GM12878 (cell line): Measurements from ENCODE around the gene ZNF668. TPM values are rescaled to one million over a fixed set of nuclear protein-coding genes. Genes with fewer than 3 reads are reported as not detected.
"Not testable (repeated sequence)": the region's sequence is repeated elsewhere in the genome, so short reads cannot be mapped to it uniquely, and the experiment has no call there.

Experiments
- ATAC-seq: fragments of 200-7000 bp; cut with Tn5 transposase; 3 replicates; pipeline ENCODE4 v1.9.1; 2020; ENCODE audit warnings: mild to moderate bottlenecking, moderate library complexity
- BruUV-seq: library from RNA; stranded (reverse); fragments of 400-500 nt; replicated peaks from 2 replicates; lab custom pipeline; 2021; lab: Mats Ljungman, UMichigan
- CTCF ChIA-PET: fragments of 300-600 bp; sonication (Branson Sonifier 250); formaldehyde crosslinking; extraction: SDS; loops from one replicate; lab custom pipeline; 2021; ENCODE audit warnings: inconsistent platforms; lab: Yijun Ruan, JAX
- POLR2A ChIA-PET: fragments of 350-600 bp; formaldehyde crosslinking; extraction: SDS; loops from one replicate; lab custom pipeline; 2021; ENCODE audit warnings: inconsistent platforms; lab: Charles Lee
- RAD21 ChIA-PET: fragments of 300-600 bp; sonication (Branson Sonifier 250); formaldehyde crosslinking; loops from one replicate; lab custom pipeline; 2023; ENCODE audit warnings: antibody characterized with exemption; ENCODE audit not compliant: unreplicated experiment; lab: Charles Lee
- SMC1A ChIA-PET: fragments of 300-600 bp; sonication (Branson Sonifier 250); formaldehyde crosslinking; loops from one replicate; lab custom pipeline; 2023; ENCODE audit not compliant: unreplicated experiment, uncharacterized antibody; lab: Charles Lee
- DNase-seq: peaks from one replicate; pipeline ENCODE4 v3.0.0-alpha.2; 2011; ENCODE audit warnings: low read depth, low spot score
- FAIRE-seq: peaks from 3 replicates; lab custom pipeline; 2011; peaks lifted over from hg19 to GRCh38; lab: Jason Lieb, UNC
- H2AFZ ChIP-seq: 2 replicates; pipeline ENCODE4 v1.6.0; 2011; ENCODE audit warnings: low read depth, low read length, control low read depth; ENCODE audit not compliant: control insufficient read depth
- H3K27ac ChIP-seq: 2 replicates; pipeline ENCODE4 v1.5.1; 2011; ENCODE audit warnings: control low read depth; ENCODE audit not compliant: control insufficient read depth, insufficient read depth
- H3K27me3 ChIP-seq, 2 experiments: replicated peaks in 1 of 2; 2 replicates each; pipeline versions ENCODE4 v1.6.0 to v1.6.1; 2011; ENCODE audit warnings: low read length in 1 of 2; ENCODE audit not compliant: control insufficient read depth in 2 of 2, insufficient read depth in 2 of 2
- H3K36me3 ChIP-seq, 2 experiments: 2 replicates each; pipeline ENCODE4 v1.5.1; 2011; ENCODE audit warnings: low read length in 1 of 2; ENCODE audit not compliant: control insufficient read depth in 2 of 2, insufficient read depth in 2 of 2
- H3K4me1 ChIP-seq: 2 replicates; pipeline ENCODE4 v1.6.1; 2011; ENCODE audit warnings: mild to moderate bottlenecking, low read length, moderate library complexity, mixed read lengths; ENCODE audit not compliant: control insufficient read depth, insufficient read depth
- H3K4me2 ChIP-seq: 2 replicates; pipeline ENCODE4 v1.6.0; 2011; ENCODE audit warnings: control low read depth; ENCODE audit not compliant: control insufficient read depth, insufficient read depth
- H3K4me3 ChIP-seq: fragments of 200-600 bp; sonication (generic); 2 replicates; pipeline ENCODE4 v1.5.1; 2016
- H3K79me2 ChIP-seq: 2 replicates; pipeline ENCODE4 v1.6.0; 2011; ENCODE audit warnings: low read length; ENCODE audit not compliant: control insufficient read depth, insufficient read depth
- H3K9ac ChIP-seq: 2 replicates; pipeline ENCODE4 v1.8.0; 2011; ENCODE audit warnings: low read length, control low read depth, mixed read lengths; ENCODE audit not compliant: control insufficient read depth, insufficient read depth
- H3K9me3 ChIP-seq: replicated peaks from 3 replicates; pipeline ENCODE4 v1.5.1; 2011; ENCODE audit warnings: mild to moderate bottlenecking, low read length; ENCODE audit not compliant: control insufficient read depth, insufficient read depth
- H4K20me1 ChIP-seq: 2 replicates; pipeline ENCODE4 v1.6.0; 2011; ENCODE audit not compliant: control insufficient read depth, insufficient read depth
- WRNIP1 ChIP-seq: IDR thresholded peaks from 2 replicates; pipeline ENCODE4 v1.6.1; 2011; ENCODE audit warnings: low read depth, low read length, improper control_type of control experiment, borderline replicate concordance
- WGBS: methylation state at CpG from one replicate; pipeline ENCODE4 v1.1.6; 2016; ENCODE audit warnings: low lambda C conversion rate; ENCODE audit not compliant: insufficient replicate concordance, insufficient coverage; ENCODE audit errors: missing lambda C conversion rate; 5-methylcytosine and 5-hydroxymethylcytosine counted together
- in situ Hi-C: fragments of 300-500 bp; cut with MboI; formaldehyde crosslinking; loops from 9 replicates; pipeline ENCODE4 v1.14.3; 2018; ENCODE audit warnings: mixed read lengths
- intact Hi-C: fragments of 100-400 bp; cut with micrococcal nuclease; formaldehyde crosslinking; loops from one replicate; pipeline ENCODE4 v1.14.2; 2022; ENCODE audit not compliant: unreplicated experiment
- polyA plus RNA-seq, 11 experiments: library from polyadenylated mRNA; depleted of rRNA in 4 of 11; unstranded in 6 of 11; stranded (reverse) in 5 of 11; fragments of >200 nt; fragmentation: Nextera tagmentation in 4 of 11; fragmentation: Illumina TruSeq in 1 of 11; extraction: Ambion mirVana in 4 of 11; extraction: Trizol in 1 of 11; gene quantifications; 1 replicate in 1 of 11; 2 replicates in 10 of 11; pipeline versions ENCODE4 v1.2.1 to v1.2.3, GENCODE V29; 2011 to 2016; ENCODE audit warnings: inconsistent platforms in 2 of 11, missing spikeins in 2 of 11, low read depth in 1 of 11
- total RNA-seq, 4 experiments: library from RNA; depleted of rRNA in 3 of 4; stranded (reverse); fragments of >200 nt in 3 of 4; fragmentation: Illumina TruSeq in 1 of 4; extraction: Trizol in 1 of 4; gene quantifications; 2 replicates each; pipeline versions ENCODE4 v1.2.1 to v1.2.3, GENCODE V29; 2013 to 2021
- TF ChIP-seq, protein P1 (sequence below), 3 experiments: IDR thresholded peaks in 2 of 3; conservative IDR thresholded peaks in 1 of 3; 2 replicates each; pipeline ENCODE4 v1.5.1; 2011; ENCODE audit warnings: low read depth in 3 of 3, low read length in 3 of 3, mild to moderate bottlenecking in 3 of 3, control low read depth in 2 of 3, moderate library complexity in 2 of 3, inconsistent platforms in 1 of 3, mixed read lengths in 1 of 3; ENCODE audit not compliant: control insufficient read depth in 2 of 3, insufficient read depth in 1 of 3; ENCODE audit errors: extremely low read depth in 1 of 3

ZNF668 gene
- total and polyA plus RNA-seq, 10 of the 15 experiments (the other 5 are each of a cell fraction or from before 2014, with no cell fraction given): 0.05 to 20.7 (median 10.0) TPM; not detected in 1

DNA sequence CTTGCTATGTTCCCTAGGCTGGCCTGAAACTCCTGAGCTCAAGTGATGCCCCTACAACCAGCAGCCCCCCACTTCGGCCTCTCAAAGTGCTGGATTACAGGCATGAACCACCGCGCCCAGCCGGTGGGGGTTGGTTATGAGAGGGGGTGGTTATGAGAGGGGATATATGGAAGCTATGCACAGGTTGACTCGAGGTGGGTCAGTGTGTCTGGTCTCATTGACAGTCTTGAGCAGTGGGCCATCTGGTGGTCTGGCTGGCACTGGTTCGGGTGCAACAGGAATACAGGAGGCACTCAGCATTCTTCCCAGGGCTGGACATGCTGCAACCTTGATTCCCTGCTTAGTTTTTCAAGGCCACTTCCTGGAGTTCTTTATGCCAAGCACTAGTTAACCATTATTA is 58.0 kb downstream of the ZNF668 start:
- ChIA-PET SMC1A (interaction anchor here (1.0 to 1.1 kb wide), 3 partner anchors 12 to 52 kb away, joined by 3 read pairs; no protein-coding TSS in a partner anchor), POLR2A (no interaction called here), CTCF (interaction anchor here (0.8 to 1.8 kb wide), 3 partner anchors 11 to 31 kb away, joined by 4 to 11 read pairs (median 6); partner anchors contain the start of gene HSD3B7), RAD21 (no interaction called here)
- ATAC-seq (peak; percentile 41; the same call in 2 of the 3 replicates), FAIRE-seq (no peak), DNase-seq (no peak)
- H3K4me1 ChIP-seq: no peaks in the 10 kb centered on the region
- WGBS: 55% methylated on average over 6 of the region's 6 CpGs
- H3K36me3 ChIP-seq: no peaks in the 10 kb centered on the region
- no TSS peak for BruUV-seq
- no peak overlapping the region for H3K27ac ChIP-seq
- H3K4me3 ChIP-seq: no peak overlapping the region
- H4K20me1 ChIP-seq: no peaks in the 10 kb centered on the region
- TF ChIP-seq, protein P1, sequence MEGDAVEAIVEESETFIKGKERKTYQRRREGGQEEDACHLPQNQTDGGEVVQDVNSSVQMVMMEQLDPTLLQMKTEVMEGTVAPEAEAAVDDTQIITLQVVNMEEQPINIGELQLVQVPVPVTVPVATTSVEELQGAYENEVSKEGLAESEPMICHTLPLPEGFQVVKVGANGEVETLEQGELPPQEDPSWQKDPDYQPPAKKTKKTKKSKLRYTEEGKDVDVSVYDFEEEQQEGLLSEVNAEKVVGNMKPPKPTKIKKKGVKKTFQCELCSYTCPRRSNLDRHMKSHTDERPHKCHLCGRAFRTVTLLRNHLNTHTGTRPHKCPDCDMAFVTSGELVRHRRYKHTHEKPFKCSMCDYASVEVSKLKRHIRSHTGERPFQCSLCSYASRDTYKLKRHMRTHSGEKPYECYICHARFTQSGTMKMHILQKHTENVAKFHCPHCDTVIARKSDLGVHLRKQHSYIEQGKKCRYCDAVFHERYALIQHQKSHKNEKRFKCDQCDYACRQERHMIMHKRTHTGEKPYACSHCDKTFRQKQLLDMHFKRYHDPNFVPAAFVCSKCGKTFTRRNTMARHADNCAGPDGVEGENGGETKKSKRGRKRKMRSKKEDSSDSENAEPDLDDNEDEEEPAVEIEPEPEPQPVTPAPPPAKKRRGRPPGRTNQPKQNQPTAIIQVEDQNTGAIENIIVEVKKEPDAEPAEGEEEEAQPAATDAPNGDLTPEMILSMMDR (IDR thresholded peaks at IDR 0.05 in 2 of 3, conservative IDR thresholded peaks at IDR 0.05 in 1 of 3; ENCODE audit: control insufficient read depth in 2 of 3, extremely low read depth in 1 of 3, insufficient read depth in 1 of 3, low read depth in 3 of 3, low read length in 3 of 3): peak in 2 of 3 experiments; percentile 4 to 24; a peak in 3 of 6 replicates
- no peak for TF ChIP-seq WRNIP1
- no peak overlapping the region for H2AFZ ChIP-seq
- in situ Hi-C loops (no loop called here), intact Hi-C loops (no loop called here)
- no peak overlapping the region for H3K9ac ChIP-seq
- no peaks in the 10 kb centered on the region for H3K79me2 ChIP-seq
- peaks cover under 1 to 1% of the 10 kb centered on the region in 2 experiments; a peak in 3 of 4 replicates for H3K27me3 ChIP-seq
- no peak overlapping the region for H3K4me2 ChIP-seq
- H3K9me3 ChIP-seq: no peaks in the 10 kb centered on the region

DNA sequence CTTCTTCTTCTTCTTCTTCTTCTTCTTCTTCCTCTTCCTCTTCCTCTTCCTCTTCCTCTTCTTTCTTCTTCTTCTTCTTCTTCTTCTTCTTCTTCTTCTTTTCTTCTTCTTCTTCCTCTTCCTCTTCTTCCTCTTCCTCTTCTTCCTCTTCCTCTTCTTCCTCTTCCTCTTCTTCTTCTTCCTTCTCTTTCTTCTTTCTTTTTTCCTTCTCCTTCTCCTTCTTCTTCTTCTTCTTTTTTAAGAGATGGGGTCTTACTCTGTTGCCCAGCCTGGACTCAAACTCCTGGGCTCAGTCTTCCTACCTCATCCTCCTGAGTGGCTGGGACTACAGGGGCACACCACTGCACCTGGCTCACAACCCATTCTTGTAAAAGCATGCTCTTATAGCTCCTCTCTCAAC is 60.7 kb downstream of the ZNF668 start:
- H3K27me3 ChIP-seq: peaks cover 3 to 10% of the 10 kb centered on the region in 2 experiments
- H3K9me3 ChIP-seq, H4K20me1 ChIP-seq, CTCF ChIA-PET, SMC1A ChIA-PET, POLR2A ChIA-PET, DNase-seq, H3K27ac ChIP-seq, BruUV-seq, intact Hi-C loops, H3K4me1 ChIP-seq, FAIRE-seq, H3K4me2 ChIP-seq, H3K36me3 ChIP-seq, H2AFZ ChIP-seq, H3K9ac ChIP-seq, H3K79me2 ChIP-seq, in situ Hi-C loops, RAD21 ChIA-PET, H3K4me3 ChIP-seq, ATAC-seq: not testable (repeated sequence)

- ATAC-seq, H3K27ac ChIP-seq, intact Hi-C loops, RAD21 ChIA-PET, H3K9me3 ChIP-seq, FAIRE-seq, in situ Hi-C loops, H3K9ac ChIP-seq, DNase-seq, H2AFZ ChIP-seq, SMC1A ChIA-PET, H3K36me3 ChIP-seq, H4K20me1 ChIP-seq, H3K79me2 ChIP-seq, H3K4me1 ChIP-seq, H3K4me3 ChIP-seq, H3K4me2 ChIP-seq, BruUV-seq: not testable (repeated sequence)
- ChIA-PET CTCF (interaction anchor here (1.3 kb wide), 1 partner anchor 11 kb away, joined by 3 read pairs; no protein-coding TSS in a partner anchor), POLR2A (interaction anchor here (0.7 kb wide), 2 partner anchors 18 to 292 kb away, joined by 4 to 5 read pairs; no protein-coding TSS in a partner anchor)
- WGBS: 49% methylated on average over 7 of the region's 7 CpGs
- H3K27me3 ChIP-seq: peaks cover 3 to 10% of the 10 kb centered on the region in 2 experiments
Observed at GRCh38 chr16:31011815-31012214, 62.2 kb downstream of the ZNF668 start.
